CD4-positive, alpha-beta T cell (primary cell): Measurements from ENCODE around the gene MYPOP. TPM values are rescaled to one million over a fixed set of nuclear protein-coding genes. Genes with fewer than 3 reads are reported as not detected.

Experiments
- ATAC-seq: fragments of 200-7000 bp; cut with Tn5 transposase; one replicate; pipeline ENCODE4 v1.10.0; 2022; ENCODE audit warnings: mild to moderate bottlenecking; ENCODE audit not compliant: poor library complexity
- CTCF ChIA-PET: fragments of 350-600 bp; sonication (Branson Sonifier 250); formaldehyde crosslinking; loops from one replicate; lab custom pipeline; 2021; ENCODE audit warnings: antibody characterized with exemption, inconsistent platforms; lab: Charles Lee
- POLR2A ChIA-PET: fragments of 350-600 bp; sonication (Branson Sonifier 250); formaldehyde crosslinking; loops from one replicate; lab custom pipeline; 2021; ENCODE audit warnings: antibody characterized with exemption, inconsistent platforms; lab: Charles Lee
- DNase-seq, 14 experiments: peaks; one replicate each; pipeline ENCODE4 v3.0.0-alpha.2; 2013 to 2020; ENCODE audit warnings: mixed read lengths in 2 of 14
- H3K27ac ChIP-seq, 2 donors: one replicate each; pipeline versions ENCODE4 v1.5.1 to v1.7.0; 2013; ENCODE audit warnings: low read length in 2 of 2, low read depth in 1 of 2, mild to moderate bottlenecking in 1 of 2
- H3K27me3 ChIP-seq, 2 experiments: 1 replicate in 1 of 2; 2 replicates in 1 of 2; pipeline versions ENCODE4 v1.6.1 to v1.7.0; 2013; ENCODE audit warnings: low read length in 2 of 2, control low read depth in 1 of 2, mild to moderate bottlenecking in 1 of 2, moderate library complexity in 1 of 2; ENCODE audit not compliant: insufficient read depth in 2 of 2, control insufficient read depth in 1 of 2
- H3K36me3 ChIP-seq: one replicate; pipeline ENCODE4 v1.6.1; 2013; ENCODE audit warnings: low read length, control low read depth; ENCODE audit not compliant: insufficient read depth
- H3K4me1 ChIP-seq: one replicate; pipeline ENCODE4 v1.6.1; 2013; ENCODE audit warnings: low read length, control low read depth; ENCODE audit not compliant: insufficient read depth
- H3K4me3 ChIP-seq: one replicate; pipeline ENCODE4 v1.5.1; 2013; ENCODE audit warnings: mild to moderate bottlenecking, low read length, moderate library complexity
- H3K9me3 ChIP-seq, 2 experiments: 1 replicate in 1 of 2; 2 replicates in 1 of 2; pipeline versions ENCODE4 v1.6.1 to v1.7.0; 2013; ENCODE audit warnings: low read length in 2 of 2, mild to moderate bottlenecking in 2 of 2, control low read depth in 1 of 2, moderate library complexity in 1 of 2; ENCODE audit not compliant: control insufficient read depth in 1 of 2, insufficient read depth in 1 of 2
- H3K27ac Mint-ChIP-seq: one replicate; pipeline ENCODE4 v1.8.0; 2020; ENCODE audit warnings: mixed read lengths
- H3K27me3 Mint-ChIP-seq: one replicate; pipeline ENCODE4 v1.8.0; 2021; ENCODE audit warnings: mixed read lengths
- H3K36me3 Mint-ChIP-seq: one replicate; pipeline ENCODE4 v1.8.0; 2021; ENCODE audit warnings: low read depth, mixed read lengths
- H3K4me1 Mint-ChIP-seq: one replicate; pipeline ENCODE4 v1.8.0; 2021; ENCODE audit warnings: low read depth, mixed read lengths
- H3K4me3 Mint-ChIP-seq: one replicate; pipeline ENCODE4 v1.8.0; 2020; ENCODE audit warnings: mild to moderate bottlenecking, mixed read lengths
- H3K9me3 Mint-ChIP-seq: one replicate; pipeline ENCODE4 v1.8.0; 2020; ENCODE audit warnings: mixed read lengths
- intact Hi-C, 2 experiments: fragments of 100-400 bp; cut with DNase I in 1 of 2; cut with micrococcal nuclease in 1 of 2; formaldehyde crosslinking; loops; one replicate each; pipeline versions ENCODE4 v1.15.1 to v1.9.0; 2023 to 2025; cut with DNase I, micrococcal nuclease
- total RNA-seq, 174 experiments: library from RNA in 2 of 174; stranded (reverse) in 2 of 174; gene quantifications; one replicate each; pipeline ENCODE4 v1.2.3 and lab custom pipeline; 2021 to 2026
- TF ChIP-seq, protein P1 (sequence below): fragments of 200-600 bp; IDR thresholded peaks from one replicate; pipeline ENCODE4 v1.8.0; 2022; ENCODE audit warnings: antibody characterized with exemption, mild to moderate bottlenecking

MYPOP gene
- total RNA-seq, 2 experiments from 2014 or later: 4.1 to 4.7 TPM

DNA sequence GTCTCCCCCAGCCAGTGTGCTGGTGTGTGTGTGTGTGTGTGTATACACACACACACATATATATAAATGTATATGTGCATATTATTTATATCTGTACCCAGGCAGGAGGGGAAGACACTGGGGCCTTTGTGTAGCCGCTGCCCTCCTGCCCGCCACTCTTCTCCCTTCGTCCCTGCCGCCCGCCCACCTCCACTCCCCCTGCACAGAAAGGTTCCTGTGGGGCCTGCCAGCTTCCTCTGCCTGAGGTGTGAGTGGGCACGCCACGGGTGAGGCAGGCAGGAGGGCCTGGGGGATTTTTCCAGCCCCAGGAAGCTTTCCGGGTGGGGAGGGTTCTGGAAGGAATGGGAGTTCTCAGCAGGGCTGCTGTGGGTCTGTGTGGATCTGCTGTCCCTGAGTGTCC, 23.4 kb downstream of the MYPOP start:
- POLR2A ChIA-PET: no interaction called here

GRCh38 chr19:45878043-45878794, 24.2 kb downstream of the MYPOP start:
- Mint-ChIP-seq H3K27me3 (peaks cover 34% of the 10 kb centered on the region), H3K4me1 (peaks cover 27% of the 10 kb centered on the region), H3K36me3 (peaks cover under 1% of the 10 kb centered on the region), H3K4me3 (peak overlapping the region; percentile 46), H3K9me3 (no peaks in the 10 kb centered on the region), H3K27ac (no peak overlapping the region)
- ChIA-PET POLR2A (no interaction called here), CTCF (no interaction called here)
- intact Hi-C loops: no loop called here
- Histone ChIP-seq H3K27me3 (peaks cover 0 to 5% of the 10 kb centered on the region in 2 experiments), H3K9me3 (peaks cover 0 to 9% of the 10 kb centered on the region in 2 experiments), H3K4me1 (peaks cover 22% of the 10 kb centered on the region), H3K4me3 (no peak overlapping the region), H3K36me3 (no peaks in the 10 kb centered on the region), H3K27ac (no peak overlapping the region)
- no peak for ATAC-seq
- TF ChIP-seq, protein P1, sequence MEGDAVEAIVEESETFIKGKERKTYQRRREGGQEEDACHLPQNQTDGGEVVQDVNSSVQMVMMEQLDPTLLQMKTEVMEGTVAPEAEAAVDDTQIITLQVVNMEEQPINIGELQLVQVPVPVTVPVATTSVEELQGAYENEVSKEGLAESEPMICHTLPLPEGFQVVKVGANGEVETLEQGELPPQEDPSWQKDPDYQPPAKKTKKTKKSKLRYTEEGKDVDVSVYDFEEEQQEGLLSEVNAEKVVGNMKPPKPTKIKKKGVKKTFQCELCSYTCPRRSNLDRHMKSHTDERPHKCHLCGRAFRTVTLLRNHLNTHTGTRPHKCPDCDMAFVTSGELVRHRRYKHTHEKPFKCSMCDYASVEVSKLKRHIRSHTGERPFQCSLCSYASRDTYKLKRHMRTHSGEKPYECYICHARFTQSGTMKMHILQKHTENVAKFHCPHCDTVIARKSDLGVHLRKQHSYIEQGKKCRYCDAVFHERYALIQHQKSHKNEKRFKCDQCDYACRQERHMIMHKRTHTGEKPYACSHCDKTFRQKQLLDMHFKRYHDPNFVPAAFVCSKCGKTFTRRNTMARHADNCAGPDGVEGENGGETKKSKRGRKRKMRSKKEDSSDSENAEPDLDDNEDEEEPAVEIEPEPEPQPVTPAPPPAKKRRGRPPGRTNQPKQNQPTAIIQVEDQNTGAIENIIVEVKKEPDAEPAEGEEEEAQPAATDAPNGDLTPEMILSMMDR: no peak
- DNase-seq: no peak

More for the DNA sequence above, 23.4 kb downstream of the MYPOP start:
- Histone ChIP-seq H3K9me3 (peaks cover 0 to 9% of the 10 kb centered on the region in 2 experiments), H3K36me3 (peaks cover 3% of the 10 kb centered on the region), H3K27me3 (peaks cover 0 to 5% of the 10 kb centered on the region in 2 experiments), H3K4me1 (peaks cover 31% of the 10 kb centered on the region), H3K4me3 (no peak overlapping the region), H3K27ac (no peak overlapping the region)
- peaks cover 34% of the 10 kb centered on the region for H3K4me1 Mint-ChIP-seq
- no peak overlapping the region for H3K27ac Mint-ChIP-seq
- CTCF ChIA-PET: no interaction called here
- H3K9me3 Mint-ChIP-seq: no peaks in the 10 kb centered on the region
- peaks cover 34% of the 10 kb centered on the region for H3K27me3 Mint-ChIP-seq
- TF ChIP-seq, protein P1: no peak
- DNase-seq (no peak), ATAC-seq (no peak)
- no peak overlapping the region for H3K4me3 Mint-ChIP-seq
- peaks cover 7% of the 10 kb centered on the region for H3K36me3 Mint-ChIP-seq
- intact Hi-C loops: no loop called here

DNA sequence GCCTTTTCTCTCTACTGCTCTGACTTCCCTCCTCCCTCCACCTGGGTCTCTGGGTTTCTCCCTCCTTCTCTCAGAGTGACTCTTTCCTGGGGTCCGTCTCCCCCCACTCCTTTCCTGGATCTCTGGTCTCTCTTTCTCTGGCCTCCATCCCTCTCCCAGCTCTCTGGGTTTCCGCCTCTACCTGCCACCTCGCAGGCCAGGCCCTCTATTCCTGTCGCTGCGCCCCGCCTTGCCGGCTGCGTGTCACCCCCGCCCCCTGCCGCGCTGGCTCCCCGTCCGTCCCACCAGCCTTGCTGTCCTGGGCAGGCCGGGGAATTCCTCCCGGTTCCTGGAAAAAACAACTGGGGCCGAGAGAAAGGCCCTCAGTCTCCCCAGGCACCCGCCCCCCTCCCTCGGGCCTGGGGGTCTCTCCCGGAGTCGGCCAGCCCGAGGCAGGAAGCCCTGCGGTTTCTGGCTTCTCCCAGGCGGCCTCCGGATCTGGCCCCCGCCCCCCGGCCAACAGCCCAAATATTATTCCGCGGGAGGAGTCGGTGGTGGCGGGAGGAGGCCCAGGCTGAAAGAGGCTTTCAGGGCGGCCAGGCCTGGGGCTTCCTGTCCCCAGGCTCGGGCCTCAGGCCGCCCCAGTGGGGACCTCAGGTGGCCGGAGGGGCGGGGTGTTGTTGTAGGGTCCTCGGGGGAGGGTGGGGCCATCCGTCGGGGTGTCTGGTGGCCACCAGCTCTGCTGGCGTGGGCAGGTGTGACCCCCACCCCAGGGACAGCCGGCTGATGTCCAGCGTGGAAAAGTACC, 25.8 kb downstream of the MYPOP start:
- peaks cover 12% of the 10 kb centered on the region for H3K4me1 ChIP-seq
- no peaks in the 10 kb centered on the region for H3K9me3 Mint-ChIP-seq
- TF ChIP-seq, protein P1: no peak
- H3K9me3 ChIP-seq: peaks cover 0 to 9% of the 10 kb centered on the region in 2 experiments
- peak overlapping the region; percentile 28 for H3K4me3 ChIP-seq
- no peak overlapping the region for H3K27ac ChIP-seq
- no peaks in the 10 kb centered on the region for H3K36me3 ChIP-seq
- DNase-seq: peak in 4 of 14 experiments; percentile 3 to 46 (median 34)
- peak; percentile 67 for ATAC-seq
- H3K27me3 Mint-ChIP-seq: peaks cover 34% of the 10 kb centered on the region
- CTCF ChIA-PET: no interaction called here
- POLR2A ChIA-PET: no interaction called here
- peaks cover 0 to 7% of the 10 kb centered on the region in 2 experiments for H3K27me3 ChIP-seq
- intact Hi-C loops: no loop called here
- peaks cover 19% of the 10 kb centered on the region for H3K4me1 Mint-ChIP-seq
- no peak overlapping the region for H3K4me3 Mint-ChIP-seq
- no peak overlapping the region for H3K27ac Mint-ChIP-seq
- no peaks in the 10 kb centered on the region for H3K36me3 Mint-ChIP-seq
